AG08396 (cell line): ENCODE data around the gene ZSCAN21.
A peak's percentile ranks its signal among the peaks of the same experiment; 100 is the strongest.

Experiments used
- DNase-seq: peaks from one replicate; pipeline ENCODE4 v3.0.0; 2012; ENCODE audit warnings: low spot score, mixed read lengths

ZSCAN21 gene

DNA sequence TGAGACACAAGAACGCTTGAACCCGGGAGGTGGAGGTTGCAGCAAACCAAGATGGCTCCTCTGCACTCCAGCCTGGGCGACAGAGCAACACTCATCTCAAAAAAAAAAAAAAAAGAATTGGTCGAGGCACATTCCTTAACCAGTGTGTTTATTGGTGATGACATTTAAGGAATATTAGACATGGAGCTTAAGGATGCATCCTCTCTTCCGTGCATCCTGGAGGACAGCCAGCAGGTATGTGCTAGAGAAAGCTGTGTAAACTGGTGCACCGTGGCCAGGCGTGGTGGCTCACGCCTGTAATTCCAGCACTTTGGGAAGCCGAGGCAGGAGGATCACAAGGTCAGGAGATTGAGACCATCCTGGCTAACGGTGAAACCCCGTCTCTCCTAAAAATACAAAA is 22.4 kb upstream of the ZSCAN21 start:
- no peak for DNase-seq

DNA sequence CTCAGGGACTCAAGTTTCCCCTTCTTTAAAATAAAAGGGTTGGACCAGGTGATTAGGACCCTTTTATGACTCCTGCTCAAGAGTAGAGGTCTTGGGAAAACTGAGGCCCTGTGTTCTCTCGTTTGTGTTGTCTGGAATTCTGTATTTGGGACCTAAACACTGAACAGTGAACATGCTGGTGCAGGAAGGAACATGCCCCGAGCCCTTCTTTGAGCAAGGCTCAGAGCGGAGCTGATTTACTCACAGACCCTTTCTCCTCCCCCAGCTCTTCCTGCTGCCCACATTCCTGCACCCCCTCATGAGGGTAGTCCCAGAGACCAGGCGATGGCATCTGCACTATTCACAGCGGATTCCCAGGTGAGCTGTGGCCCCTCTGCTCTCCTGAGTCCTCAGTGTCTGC is 20.0 kb upstream of the ZSCAN21 start:
- no peak for DNase-seq

DNA sequence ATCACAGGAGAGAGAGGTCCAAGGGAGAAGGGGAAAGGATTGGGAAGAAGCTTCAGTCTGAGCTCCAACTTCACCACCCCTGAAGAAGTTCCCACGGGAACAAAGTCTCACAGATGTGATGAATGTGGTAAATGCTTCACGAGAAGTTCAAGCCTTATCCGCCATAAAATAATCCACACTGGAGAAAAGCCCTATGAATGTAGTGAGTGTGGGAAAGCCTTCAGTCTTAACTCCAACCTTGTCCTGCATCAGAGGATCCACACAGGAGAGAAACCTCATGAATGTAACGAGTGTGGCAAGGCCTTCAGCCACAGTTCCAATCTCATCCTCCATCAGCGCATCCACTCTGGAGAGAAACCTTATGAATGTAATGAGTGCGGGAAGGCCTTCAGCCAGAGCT is 16.0 kb upstream of the ZSCAN21 start:
- DNase-seq = no peak

DNA sequence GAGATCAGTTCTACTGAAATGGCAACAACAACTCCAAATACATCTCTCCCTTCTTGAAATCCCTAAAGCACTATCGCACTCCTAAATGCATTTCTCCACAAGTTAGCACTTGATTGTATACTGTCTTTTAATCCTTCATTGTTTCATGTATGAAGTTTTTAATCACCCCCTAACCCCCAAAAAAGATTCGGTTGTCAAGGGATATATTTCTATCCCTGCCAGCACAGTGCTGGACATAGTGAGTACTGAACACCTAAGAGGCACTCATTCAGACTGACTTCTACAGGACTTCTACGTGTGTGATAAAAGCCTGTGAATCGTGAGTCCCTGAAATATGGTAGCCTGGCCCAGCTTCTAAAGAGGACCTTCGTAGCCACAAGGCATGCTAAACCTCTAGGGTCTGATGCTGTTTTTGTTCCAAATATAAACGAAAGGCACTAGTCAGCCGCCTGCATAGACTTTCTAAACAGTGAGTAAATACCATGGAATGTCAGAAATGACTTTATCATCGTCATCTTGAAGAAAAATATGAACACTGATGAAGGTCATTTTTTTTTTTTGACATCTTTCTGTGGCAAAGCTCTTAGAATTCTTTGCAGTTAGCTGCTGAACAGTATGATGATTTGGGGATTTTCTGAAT is 14.6 kb upstream of the ZSCAN21 start:
- peak; percentile 81 for DNase-seq

DNA sequence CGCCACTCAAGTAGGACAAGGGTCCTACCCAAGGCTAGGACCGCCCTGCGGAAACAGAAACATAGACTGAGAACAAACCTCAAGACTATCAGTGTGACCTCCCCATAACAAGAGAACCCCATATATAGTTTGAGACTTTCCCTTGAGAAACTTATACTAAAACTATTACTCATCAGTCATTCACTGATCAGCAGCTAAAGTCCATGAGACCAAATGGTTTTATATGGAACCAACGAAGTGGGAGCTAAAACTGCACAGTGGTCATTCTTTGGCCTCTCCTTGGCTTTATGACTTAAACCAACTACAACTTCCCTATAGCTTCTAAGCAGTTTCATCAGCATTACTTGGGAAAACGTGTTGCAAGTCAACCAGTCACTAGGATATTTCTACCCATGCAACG is 13.7 kb upstream of the ZSCAN21 start:
- DNase-seq = no peak

DNA sequence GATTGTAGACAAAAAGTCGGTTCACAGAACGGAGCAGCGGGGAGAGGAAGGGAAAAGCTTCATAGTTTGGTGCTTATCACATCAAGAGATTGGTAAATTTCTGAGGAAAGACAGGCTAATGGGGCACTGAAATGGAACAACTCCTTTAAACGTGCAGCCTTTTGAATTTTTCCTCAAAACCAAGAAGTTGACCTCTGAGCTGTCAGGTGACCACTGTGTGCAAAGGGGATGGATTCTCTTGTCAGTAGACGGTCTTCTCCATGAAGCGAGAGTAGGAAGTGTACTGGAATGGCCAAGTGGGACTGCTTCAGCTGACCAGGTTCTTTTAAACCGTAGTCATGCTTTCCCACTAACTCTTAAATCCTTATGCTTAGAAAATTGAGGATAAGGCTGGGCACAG is 11.2 kb upstream of the ZSCAN21 start:
- no peak for DNase-seq

DNA sequence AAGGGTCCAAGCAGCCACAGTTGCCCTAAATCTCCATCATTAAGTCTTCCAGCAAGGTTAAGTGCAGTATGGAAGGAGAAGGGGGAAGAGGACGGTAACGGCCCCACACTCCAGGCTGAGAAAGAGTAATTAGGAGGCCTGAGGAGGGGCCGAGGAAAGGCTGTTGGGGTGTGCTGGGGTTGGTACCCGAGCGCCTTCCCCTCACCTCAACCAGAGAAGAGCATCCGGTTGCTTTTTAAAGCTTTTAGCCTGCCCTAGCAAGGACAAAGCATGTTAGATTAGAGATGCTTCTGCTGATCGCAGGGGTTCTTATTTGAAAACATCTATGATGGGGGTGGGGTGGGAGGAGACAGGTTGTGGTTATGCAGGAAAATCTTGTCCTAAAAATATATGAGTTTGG is 9.0 kb upstream of the ZSCAN21 start:
- DNase-seq = no peak

DNA sequence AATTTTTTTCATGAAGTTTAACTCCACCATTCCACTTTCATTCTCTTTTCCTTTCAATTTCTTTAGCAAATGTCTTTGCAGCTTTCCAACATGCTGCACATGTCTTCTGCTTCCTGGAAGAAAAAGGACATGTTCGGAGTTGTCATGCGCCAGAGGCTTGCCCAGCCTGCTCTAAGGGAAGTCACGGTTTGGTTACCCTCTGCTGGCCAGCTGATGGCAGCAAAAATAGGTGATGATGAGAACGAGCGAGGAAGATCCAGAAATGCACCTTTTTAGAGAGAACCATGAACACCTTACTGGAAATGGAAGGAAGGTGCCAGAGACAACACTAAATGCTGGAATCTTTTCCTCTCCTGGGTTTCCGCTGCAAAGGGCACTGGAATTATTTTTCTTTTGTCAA is 4.9 kb upstream of the ZSCAN21 start:
- no peak for DNase-seq

DNA sequence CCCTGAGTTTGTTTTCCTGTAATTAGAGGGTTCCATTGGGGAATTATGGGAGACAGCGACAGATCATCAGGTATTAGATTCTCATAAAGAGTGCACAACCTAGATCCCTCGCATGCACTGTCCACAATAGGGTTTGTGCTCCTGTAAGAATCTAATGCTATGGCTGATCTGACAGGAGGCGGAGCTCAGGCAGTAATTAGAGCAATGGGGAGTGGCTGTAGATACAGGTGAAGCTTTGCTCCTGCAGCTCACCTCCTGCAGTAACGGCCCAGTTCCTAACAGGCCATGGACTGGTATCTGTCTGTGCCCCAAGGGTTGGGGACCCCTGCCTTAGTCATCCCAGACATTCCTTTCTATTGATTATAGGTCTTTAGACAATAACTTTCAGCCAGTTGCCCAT is 894 bp upstream of the ZSCAN21 start:
- no peak for DNase-seq

DNA sequence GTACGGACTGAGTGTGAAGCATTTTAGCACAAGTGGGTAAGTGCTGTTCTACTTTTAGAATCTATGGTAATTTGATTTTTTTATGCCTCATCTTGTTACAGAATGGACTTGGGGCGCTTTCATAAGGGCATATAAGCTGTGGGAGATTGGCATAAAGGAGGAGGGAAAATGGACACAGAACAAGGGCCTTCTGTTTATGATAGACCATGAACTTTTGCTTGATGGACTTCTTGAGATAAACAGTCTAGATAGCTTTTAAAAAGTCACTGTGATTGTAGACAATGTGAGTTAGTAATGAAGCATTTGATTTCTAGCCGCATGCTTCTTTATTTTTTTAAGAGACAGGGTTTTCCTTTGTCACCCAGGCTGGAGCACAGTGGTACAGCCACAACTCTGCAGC is 2.0 kb downstream of the ZSCAN21 start:
- DNase-seq = no peak

DNA sequence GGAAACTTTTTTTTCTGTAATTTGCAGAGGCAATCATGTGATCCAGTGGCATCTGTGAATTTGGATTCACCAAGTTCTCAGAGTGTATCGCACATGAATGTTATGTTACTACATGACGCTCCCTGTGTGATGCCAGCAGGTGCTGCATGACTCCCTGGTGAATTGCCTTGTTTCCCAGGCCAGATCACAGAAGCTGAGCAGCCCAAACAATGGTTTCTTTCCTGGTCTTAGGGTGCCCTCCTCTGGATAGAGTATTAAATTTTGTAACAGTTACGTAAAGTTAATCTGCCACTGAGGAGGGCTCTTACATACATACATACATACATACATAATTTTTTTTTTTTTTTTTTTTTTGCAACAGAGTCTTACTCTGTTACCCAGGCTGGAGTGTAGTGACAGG is 3.6 kb downstream of the ZSCAN21 start:
- peak; percentile 79 for DNase-seq

DNA sequence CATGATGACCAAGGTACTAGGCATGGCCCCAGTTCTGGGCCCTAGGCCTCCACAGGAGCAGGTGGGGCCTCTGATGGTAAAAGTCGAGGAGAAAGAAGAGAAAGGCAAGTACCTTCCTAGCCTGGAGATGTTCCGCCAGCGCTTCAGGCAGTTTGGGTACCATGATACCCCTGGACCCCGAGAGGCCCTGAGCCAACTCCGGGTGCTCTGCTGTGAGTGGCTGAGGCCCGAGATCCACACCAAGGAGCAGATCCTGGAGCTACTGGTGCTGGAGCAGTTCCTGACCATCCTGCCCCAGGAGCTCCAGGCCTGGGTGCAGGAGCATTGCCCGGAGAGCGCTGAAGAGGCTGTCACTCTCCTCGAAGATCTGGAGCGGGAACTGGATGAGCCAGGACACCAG is 7.4 kb downstream of the ZSCAN21 start:
- DNase-seq = no peak

DNA sequence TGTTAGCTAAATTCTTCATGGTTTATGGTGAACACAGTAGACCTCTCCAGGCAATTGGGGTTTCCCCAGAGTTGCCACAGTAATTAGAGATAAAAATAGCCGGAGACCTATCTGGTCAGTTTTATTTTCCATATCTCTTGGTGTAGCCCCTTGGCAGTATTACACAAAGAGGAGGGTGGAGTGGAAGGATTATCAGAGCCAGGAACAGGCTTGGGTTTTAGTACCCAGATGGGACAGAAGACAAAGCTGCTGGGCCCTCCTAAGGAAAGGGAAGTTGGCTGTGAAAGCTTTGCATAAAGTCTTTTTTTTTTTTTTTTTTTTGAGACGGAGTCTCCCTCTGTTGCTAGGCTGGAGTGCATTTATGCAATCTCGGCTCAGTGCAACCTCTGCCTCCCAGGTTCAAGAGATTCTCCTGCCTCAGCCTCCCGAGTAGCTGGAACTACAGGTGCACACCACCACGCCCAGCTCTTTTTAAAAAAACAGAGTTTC is 9.7 kb downstream of the ZSCAN21 start:
- no peak for DNase-seq

DNA sequence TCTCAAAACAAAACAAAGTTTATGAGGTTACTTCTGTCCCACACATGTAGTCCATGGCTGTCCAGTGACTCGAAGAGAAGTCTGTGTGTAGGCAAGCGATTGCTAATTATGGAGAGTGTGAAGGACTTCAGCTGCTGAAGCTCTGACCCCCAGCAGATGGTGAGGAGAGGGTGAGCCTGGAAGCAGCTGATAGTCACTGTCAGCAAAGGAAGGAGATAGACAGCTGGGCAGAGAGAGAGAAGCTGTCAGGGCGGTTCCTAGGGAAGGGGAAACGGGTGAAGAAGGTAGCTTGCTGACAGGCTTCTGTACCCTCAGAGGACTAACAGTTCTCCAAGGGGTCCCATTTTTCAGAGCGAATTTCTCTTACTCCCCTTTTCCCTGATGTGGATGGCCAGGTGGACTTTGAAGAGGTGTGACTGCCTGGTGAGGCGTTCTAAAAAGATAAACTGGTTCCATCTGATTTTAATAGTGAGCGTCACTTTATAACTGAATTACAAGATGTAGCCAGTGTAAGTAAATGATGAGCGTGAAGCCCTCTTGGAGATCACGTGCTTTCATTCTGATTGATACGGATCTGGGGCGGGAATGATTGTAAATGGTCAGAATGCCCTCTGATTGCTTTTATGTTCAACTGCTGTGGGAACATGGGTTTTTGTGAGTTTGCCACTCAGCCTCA is 12.1 kb downstream of the ZSCAN21 start:
- DNase-seq = no peak

DNA sequence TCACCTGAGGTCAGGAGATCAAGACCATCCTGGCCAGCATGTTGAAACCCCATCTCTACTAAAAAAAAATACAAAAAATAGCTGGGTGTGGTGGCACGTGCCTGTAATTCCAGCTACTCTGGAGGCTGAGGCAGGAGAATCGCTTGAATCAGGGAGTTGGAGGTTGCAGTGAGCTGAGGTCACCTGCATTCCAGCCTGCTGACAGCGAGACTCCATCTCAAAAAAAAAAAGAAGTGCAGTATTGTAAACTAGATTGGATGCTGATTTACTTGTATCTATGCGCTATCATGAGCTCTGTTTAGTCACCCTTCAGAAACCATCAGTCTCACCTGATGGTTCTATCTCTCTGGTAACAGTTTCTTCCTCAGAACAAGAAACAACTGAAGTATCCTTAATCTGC is 13.8 kb downstream of the ZSCAN21 start:
- DNase-seq = no peak

DNA sequence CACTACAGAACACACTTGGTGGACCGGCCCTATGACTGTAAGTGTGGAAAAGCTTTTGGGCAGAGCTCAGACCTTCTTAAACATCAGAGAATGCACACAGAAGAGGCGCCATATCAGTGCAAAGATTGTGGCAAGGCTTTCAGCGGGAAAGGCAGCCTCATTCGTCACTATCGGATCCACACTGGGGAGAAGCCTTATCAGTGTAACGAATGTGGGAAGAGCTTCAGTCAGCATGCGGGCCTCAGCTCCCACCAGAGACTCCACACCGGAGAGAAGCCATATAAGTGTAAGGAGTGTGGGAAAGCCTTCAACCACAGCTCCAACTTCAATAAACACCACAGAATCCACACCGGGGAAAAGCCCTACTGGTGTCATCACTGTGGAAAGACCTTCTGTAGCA is 14.6 kb downstream of the ZSCAN21 start:
- no peak for DNase-seq

DNA sequence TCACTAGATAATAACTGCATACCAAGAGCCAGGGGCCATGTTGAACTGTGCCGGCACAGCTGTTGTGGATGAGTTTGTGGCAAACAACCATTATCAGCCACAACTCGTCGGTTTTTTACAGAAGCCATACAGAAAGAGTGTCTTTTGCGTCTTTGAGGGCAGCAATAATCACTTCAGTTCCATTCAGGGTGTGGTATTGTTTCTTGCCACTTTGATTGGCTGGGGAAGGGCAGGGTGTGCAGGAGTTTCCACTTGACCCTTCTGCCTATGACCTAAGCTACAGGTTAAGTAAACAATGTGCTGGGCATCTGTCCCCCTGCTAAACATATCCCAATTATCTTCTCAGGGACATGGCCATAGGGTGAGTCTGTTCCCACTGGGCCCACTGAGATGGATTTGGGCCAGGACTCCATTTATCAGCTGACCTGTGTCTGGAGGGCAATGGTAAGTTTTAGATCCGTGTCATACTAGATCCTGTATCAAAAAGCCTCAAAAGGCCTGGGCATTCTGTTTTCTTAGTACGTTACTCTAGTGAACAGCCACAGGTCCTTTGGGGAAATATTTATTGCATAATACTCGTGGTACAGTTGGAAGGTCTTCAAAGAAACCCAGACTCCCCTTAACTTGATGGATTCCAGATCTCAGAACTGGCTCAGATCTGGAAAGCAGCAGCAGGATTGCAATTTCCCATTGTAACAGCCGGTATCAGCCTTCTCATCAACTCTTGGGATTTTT is 16.0 kb downstream of the ZSCAN21 start:
- DNase-seq = peak; percentile 34

DNA sequence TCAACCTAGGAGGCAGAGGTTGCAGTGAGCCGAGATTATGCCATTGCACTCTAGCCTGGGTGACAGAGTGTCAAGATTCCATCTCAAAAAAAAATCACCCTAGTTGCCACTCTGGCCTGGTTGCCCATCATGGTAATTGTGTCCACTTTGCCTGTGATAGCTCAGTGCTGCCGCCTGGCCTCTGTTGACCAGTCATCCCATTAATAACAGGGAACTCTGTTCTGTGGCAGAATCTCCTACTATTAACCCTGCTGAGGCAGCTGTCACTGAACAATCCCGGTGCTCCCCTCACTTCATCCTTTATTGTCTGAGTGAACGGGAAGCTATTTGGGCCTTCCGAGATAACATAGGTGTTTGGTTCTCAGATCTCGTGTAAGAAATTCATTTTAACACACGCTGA is 17.4 kb downstream of the ZSCAN21 start:
- DNase-seq = no peak

DNA sequence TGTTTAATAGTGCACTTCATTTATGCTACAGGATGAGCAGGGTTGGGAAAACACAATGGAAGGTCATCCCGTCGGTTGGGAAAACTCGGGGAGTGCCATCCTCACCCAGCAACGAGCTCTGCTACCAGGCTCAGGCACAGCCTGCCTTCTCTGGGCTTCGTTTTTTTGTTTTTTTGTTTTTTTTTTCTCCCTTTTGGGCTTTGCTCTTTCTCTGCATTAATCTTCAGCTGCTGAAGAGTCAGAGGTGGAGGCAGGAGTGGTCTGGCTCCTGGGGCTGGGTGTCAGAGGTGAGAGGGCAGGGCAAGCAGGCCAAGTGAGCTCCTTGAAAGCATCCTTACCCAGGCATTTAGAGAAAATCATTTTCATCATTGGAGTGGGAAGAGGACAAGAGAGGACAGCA is 20.4 kb downstream of the ZSCAN21 start:
- DNase-seq = no peak

DNA sequence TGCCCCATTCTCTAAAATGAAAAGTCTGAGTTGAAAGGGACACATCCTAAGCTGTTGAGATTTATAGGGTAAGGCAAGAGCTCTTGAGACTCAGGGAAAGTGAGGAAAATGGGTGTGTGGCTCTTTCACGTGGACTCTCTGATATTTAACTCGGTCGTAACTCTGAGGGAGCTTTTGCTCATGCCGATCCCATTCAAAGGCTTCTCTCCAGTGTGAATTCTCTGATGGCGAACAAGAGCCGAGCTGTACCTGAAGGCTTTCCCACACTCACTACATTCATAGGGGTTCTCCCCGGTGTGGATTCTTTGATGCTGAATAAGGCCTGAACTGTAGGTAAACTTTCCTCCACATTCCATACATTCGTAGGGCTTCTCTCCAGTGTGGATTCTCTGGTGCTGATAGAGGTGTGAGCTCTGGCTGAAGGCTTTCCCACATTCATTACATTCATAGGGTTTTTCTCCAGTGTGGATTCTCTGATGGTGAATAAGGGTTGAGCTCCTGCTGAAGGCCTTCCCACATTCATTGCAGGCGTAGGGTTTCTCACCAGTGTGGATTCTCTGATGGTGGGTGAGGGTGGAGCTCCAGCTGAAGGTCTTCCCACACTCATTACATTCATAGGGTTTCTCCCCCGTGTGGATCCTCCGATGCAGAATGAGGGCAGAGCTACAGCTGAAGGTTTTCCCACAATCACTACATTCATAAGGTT is 21.6 kb downstream of the ZSCAN21 start:
- DNase-seq = no peak

DNA sequence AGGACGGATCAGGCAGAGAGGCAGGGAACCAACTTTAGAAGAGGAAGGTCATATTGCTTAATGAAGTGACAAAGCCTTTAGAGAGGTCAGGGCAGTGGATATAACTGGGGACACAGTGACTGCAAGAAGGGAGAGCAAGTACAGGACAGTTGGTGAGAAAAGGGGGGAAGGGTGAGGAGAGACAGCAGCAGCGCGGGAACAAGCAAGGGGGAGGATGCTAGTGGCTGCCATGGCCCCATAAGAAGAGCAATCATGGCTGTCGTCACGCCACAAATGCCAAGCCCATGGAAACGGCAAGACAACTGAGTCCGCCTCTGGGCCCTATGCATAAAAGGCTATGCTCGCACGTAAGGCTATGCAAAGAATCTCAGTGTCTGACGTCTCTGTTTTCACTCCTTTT is 22.9 kb downstream of the ZSCAN21 start:
- DNase-seq = no peak

DNA sequence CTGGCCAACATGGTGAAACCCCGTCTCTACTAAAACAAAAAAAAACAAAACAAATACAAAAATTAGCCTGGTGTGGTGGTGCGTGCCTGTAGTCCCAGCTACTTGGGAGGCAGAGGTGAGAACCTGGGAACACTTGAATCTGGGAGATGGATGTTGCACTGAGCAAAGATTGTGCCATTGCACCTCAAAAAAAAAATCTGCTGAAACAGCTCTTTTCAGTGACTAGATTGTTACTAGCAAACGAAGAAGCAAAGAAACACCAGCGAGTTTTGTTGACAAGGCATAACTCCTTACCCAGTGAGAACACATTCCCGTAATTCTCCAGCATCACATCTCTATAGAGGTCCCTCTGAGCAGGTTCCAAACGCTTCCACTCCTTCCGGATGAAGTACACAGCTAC is 25.3 kb downstream of the ZSCAN21 start:
- DNase-seq = no peak

DNA sequence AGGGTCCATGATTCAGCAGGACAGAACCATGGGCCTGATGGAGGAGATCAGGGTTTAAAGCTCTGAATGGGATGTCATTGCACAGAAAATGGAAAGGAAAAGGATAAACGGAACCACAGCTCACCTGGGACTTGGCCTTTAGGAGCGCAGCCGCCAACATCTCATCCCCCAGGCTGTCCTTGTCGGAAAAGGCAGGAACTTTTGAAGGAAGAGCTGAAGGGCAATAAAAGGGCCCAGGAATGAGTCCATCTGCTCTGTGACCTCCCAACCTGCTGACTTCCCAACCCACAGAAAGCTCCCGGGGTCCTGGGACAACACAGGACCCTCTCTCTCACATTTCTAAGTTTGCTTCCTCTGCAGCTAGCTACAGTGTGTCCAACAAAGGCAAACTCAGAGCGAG is 25.8 kb downstream of the ZSCAN21 start:
- no peak for DNase-seq
